Naive thymus-derived CD4-positive, alpha-beta T cell (primary cell): ENCODE data around the gene CDH9. TPM values are rescaled to one million over a fixed set of nuclear protein-coding genes. Genes with fewer than 3 reads are reported as not detected.

ENCODE experiments used
- ATAC-seq: fragments of 150-1000 bp; cut with Tn5 transposase; 2 replicates; pipeline ENCODE4 v1.10.0; 2021; ENCODE audit warnings: mild to moderate bottlenecking, moderate library complexity
- CTCF ChIA-PET: fragments of 350-600 bp; sonication (Branson Sonifier 250); formaldehyde crosslinking; loops from one replicate; lab custom pipeline; 2021; ENCODE audit warnings: antibody characterized with exemption; lab: Charles Lee
- POLR2A ChIA-PET: fragments of 350-600 bp; sonication (Branson Sonifier 250); formaldehyde crosslinking; loops from one replicate; lab custom pipeline; 2021; ENCODE audit warnings: antibody characterized with exemption, inconsistent platforms; lab: Charles Lee
- DNase-seq, 9 donors: peaks; one replicate each; pipeline versions ENCODE4 v3.0.0 to v3.0.0-alpha.2; 2020 to 2022; ENCODE audit warnings: mixed read lengths in 1 of 9
- H3K27ac ChIP-seq: one replicate; pipeline ENCODE4 v1.7.0; 2013; ENCODE audit warnings: mild to moderate bottlenecking, low read depth, low read length, moderate library complexity
- H3K27me3 ChIP-seq, 2 donors: one replicate each; pipeline ENCODE4 v1.7.0; 2013; ENCODE audit warnings: low read length in 2 of 2, mild to moderate bottlenecking in 2 of 2, moderate library complexity in 2 of 2; ENCODE audit not compliant: control insufficient read depth in 2 of 2, insufficient read depth in 2 of 2
- H3K36me3 ChIP-seq, 3 experiments: 1 replicate in 2 of 3; 2 replicates in 1 of 3; pipeline ENCODE4 v1.7.0; 2013; ENCODE audit warnings: low read length in 3 of 3, mild to moderate bottlenecking in 3 of 3, moderate library complexity in 1 of 3; ENCODE audit not compliant: insufficient read depth in 3 of 3, control insufficient read depth in 2 of 3
- H3K4me1 ChIP-seq, 2 donors: one replicate each; pipeline ENCODE4 v1.7.0; 2013; ENCODE audit warnings: low read length in 2 of 2, mild to moderate bottlenecking in 2 of 2, moderate library complexity in 1 of 2; ENCODE audit not compliant: control insufficient read depth in 2 of 2, insufficient read depth in 2 of 2
- H3K4me3 ChIP-seq: 2 replicates; pipeline ENCODE4 v1.7.0; 2013; ENCODE audit warnings: mild to moderate bottlenecking, low read length
- H3K9me3 ChIP-seq, 3 experiments: 1 replicate in 2 of 3; 2 replicates in 1 of 3; pipeline ENCODE4 v1.7.0; 2013; ENCODE audit warnings: low read length in 3 of 3; ENCODE audit not compliant: control insufficient read depth in 2 of 3
- H3K27ac Mint-ChIP-seq, 9 donors: one replicate each; pipeline ENCODE4 v1.8.0; 2020 to 2022; ENCODE audit warnings: mixed read lengths in 9 of 9, mild to moderate bottlenecking in 8 of 9, moderate library complexity in 5 of 9, inconsistent platforms in 2 of 9
- H3K27me3 Mint-ChIP-seq, 5 donors: one replicate each; pipeline ENCODE4 v1.8.0; 2021 to 2022; ENCODE audit warnings: mixed read lengths in 5 of 5, mild to moderate bottlenecking in 1 of 5
- H3K36me3 Mint-ChIP-seq, 5 donors: one replicate each; pipeline ENCODE4 v1.8.0; 2020 to 2022; ENCODE audit warnings: mixed read lengths in 5 of 5, mild to moderate bottlenecking in 3 of 5, inconsistent platforms in 1 of 5
- H3K4me1 Mint-ChIP-seq, 7 donors: one replicate each; pipeline ENCODE4 v1.8.0; 2020 to 2022; ENCODE audit warnings: mixed read lengths in 7 of 7, mild to moderate bottlenecking in 3 of 7, inconsistent platforms in 1 of 7
- H3K4me3 Mint-ChIP-seq, 10 donors: one replicate each; pipeline ENCODE4 v1.8.0; 2020 to 2022; ENCODE audit warnings: mild to moderate bottlenecking in 10 of 10, mixed read lengths in 10 of 10, moderate library complexity in 6 of 10, inconsistent platforms in 2 of 10
- H3K9me3 Mint-ChIP-seq, 11 donors: one replicate each; pipeline ENCODE4 v1.8.0; 2020 to 2022; ENCODE audit warnings: mixed read lengths in 11 of 11, mild to moderate bottlenecking in 4 of 11, inconsistent platforms in 1 of 11, moderate library complexity in 1 of 11
- intact Hi-C, 2 donors: fragments of 100-400 bp; cut with micrococcal nuclease; formaldehyde crosslinking; loops; one replicate each; pipeline ENCODE4 v1.15.1; 2023
- polyA plus RNA-seq, 2 donors: library from polyadenylated mRNA; unstranded; fragments of 300-500 nt; fragmentation: Illumina TruSeq; gene quantifications; one replicate each; pipeline ENCODE4 v1.2.3, GENCODE V29; 2021
- total RNA-seq, 6 experiments: library from RNA in 5 of 6; stranded (reverse) in 5 of 6; gene quantifications; 1 replicate in 5 of 6; 2 replicates in 1 of 6; pipeline ENCODE4 v1.2.3 and lab custom pipeline; 2021 to 2026

CDH9 gene
- total and polyA plus RNA-seq, 7 experiments from 2014 or later, result not detected

DNA sequence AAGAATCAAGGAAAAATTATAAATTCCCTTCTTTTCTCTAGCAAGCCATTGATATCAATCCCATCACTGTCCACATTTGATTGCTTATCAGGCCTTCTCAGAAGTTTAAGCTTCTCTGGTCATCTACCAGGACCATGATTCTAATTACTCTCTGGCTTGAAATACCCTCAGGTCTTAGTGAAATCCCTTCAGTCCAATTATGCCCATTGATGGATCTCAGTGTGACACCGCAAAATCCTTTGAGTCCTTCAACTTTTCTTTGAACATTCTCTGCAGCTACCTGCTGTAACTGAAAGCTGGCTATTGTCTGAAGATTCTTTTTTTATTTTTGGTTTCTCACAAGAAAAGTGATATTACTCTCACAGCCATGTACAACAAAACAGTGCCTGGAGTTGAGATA is 3.0 kb upstream of the CDH9 start:
- Mint-ChIP-seq H3K9me3 (peaks cover 0 to 29% (median 2%) of the 10 kb centered on the region in 11 donors), H3K27ac (no peak overlapping the region), H3K4me3 (no peak overlapping the region), H3K36me3 (no peaks in the 10 kb centered on the region), H3K27me3 (no peaks in the 10 kb centered on the region), H3K4me1 (no peaks in the 10 kb centered on the region)
- Histone ChIP-seq H3K27me3 (no peaks in the 10 kb centered on the region), H3K4me1 (no peaks in the 10 kb centered on the region), H3K9me3 (no peaks in the 10 kb centered on the region), H3K36me3 (no peaks in the 10 kb centered on the region), H3K4me3 (no peak overlapping the region), H3K27ac (no peak overlapping the region)
- no peak for ATAC-seq
- CTCF ChIA-PET, result no interaction called here
- no peak for DNase-seq
- POLR2A ChIA-PET, result no interaction called here
- intact Hi-C loops, result no loop called here

DNA sequence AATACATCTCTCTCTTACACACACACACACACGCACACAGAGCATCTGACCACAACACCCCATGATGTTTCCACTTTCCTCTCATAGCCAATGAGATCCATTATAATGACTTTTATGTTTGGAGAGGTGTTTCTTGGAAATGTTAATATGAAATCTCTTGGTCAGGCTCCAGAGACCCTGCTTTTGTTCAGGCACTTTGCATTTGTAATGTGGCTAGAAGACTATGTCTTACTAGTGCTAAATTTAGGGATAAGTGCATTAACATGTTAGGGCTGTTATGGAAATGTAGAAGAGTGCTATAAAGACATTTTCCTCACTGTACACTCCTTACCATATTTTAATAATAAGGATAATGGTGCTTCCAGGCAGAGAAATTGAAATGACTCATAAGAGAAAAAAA is 3.8 kb downstream of the CDH9 start:
- ChIA-PET CTCF (no interaction called here), POLR2A (no interaction called here)
- Mint-ChIP-seq H3K9me3 (peaks cover 0 to 19% (median 1%) of the 10 kb centered on the region in 11 donors), H3K27me3 (no peaks in the 10 kb centered on the region), H3K36me3 (no peaks in the 10 kb centered on the region), H3K4me1 (no peaks in the 10 kb centered on the region), H3K4me3 (no peak overlapping the region), H3K27ac (no peak overlapping the region)
- Histone ChIP-seq H3K9me3 (no peaks in the 10 kb centered on the region), H3K4me3 (no peak overlapping the region), H3K36me3 (no peaks in the 10 kb centered on the region), H3K27ac (no peak overlapping the region), H3K4me1 (no peaks in the 10 kb centered on the region), H3K27me3 (no peaks in the 10 kb centered on the region)
- ATAC-seq (no peak), DNase-seq (no peak)
- intact Hi-C loops, result no loop called here

DNA sequence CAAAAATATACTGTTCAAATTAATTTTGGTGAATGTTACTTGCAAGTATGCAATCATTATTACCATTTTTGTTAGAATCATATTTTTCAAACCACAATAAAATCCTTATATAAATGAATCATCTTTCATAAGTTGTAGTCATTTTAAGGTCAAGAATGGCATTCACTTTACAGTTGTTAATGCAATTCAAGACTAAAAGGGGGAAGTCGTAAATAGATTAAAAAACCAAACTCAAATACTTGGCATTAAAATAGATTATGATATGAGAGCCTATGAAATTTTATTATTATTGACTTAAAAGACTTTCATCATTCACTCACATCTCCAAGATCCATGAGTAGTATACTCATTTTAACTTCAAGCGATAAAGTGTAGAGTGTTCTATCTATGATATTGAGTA is 11.6 kb downstream of the CDH9 start:
- intact Hi-C loops, result no loop called here
- CTCF ChIA-PET, result no interaction called here
- no peaks in the 10 kb centered on the region for H3K27me3 ChIP-seq
- Mint-ChIP-seq H3K27me3 (no peaks in the 10 kb centered on the region), H3K9me3 (peaks cover 0 to 10% (median 0%) of the 10 kb centered on the region in 11 donors), H3K4me1 (no peaks in the 10 kb centered on the region), H3K36me3 (no peaks in the 10 kb centered on the region), H3K27ac (no peak overlapping the region), H3K4me3 (no peak overlapping the region)
- H3K36me3 ChIP-seq, result no peaks in the 10 kb centered on the region
- no peaks in the 10 kb centered on the region for H3K9me3 ChIP-seq
- H3K27ac ChIP-seq, result no peak overlapping the region
- H3K4me3 ChIP-seq, result no peak overlapping the region
- ATAC-seq (no peak), DNase-seq (no peak)
- H3K4me1 ChIP-seq, result no peaks in the 10 kb centered on the region
- POLR2A ChIA-PET, result no interaction called here

DNA sequence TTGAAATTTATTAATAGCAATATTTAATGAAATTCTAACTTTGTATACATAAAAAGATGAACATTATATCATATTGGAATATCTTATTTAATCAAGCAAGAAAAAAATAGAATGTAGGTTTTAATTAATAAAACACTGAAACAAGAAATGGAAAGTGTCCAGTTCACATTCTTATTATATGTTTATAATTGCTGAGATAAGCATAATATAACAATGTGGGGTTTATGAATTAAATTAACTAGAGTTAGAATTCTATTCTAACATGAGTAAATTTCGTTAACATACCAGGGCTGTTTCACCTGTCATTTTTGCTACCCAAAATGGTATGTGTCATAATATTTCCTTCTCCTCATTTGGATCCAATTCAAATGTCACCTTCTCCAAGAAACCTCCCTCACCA is 12.3 kb downstream of the CDH9 start:
- DNase-seq, result no peak
- Mint-ChIP-seq H3K9me3 (peaks cover 0 to 10% (median 3%) of the 10 kb centered on the region in 11 donors), H3K27me3 (no peaks in the 10 kb centered on the region), H3K27ac (no peak overlapping the region), H3K36me3 (no peaks in the 10 kb centered on the region), H3K4me3 (no peak overlapping the region), H3K4me1 (no peaks in the 10 kb centered on the region)
- intact Hi-C loops, result no loop called here
- no peak for ATAC-seq
- Histone ChIP-seq H3K27ac (no peak overlapping the region), H3K9me3 (no peaks in the 10 kb centered on the region), H3K4me3 (no peak overlapping the region), H3K36me3 (no peaks in the 10 kb centered on the region), H3K27me3 (no peaks in the 10 kb centered on the region), H3K4me1 (no peaks in the 10 kb centered on the region)
- CTCF ChIA-PET, result no interaction called here
- POLR2A ChIA-PET, result no interaction called here

DNA sequence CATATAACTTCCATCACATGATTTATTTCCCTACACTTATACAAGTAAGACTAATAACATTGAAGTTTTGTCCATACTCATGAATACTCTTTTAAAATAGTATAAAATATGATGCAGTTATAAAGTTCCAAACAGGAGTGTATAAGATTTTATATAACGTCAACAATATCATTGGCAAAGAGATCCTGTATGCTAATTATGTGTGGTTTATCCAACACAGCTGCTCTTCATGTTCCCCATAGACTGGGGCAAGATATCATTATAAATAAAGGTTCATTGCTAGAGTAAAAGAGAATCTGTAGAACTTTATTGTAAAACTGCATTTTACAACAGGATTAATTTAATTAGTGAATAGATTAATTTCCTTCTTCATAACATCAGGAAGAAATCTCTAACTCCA is 16.9 kb downstream of the CDH9 start:
- Histone ChIP-seq H3K27me3 (no peaks in the 10 kb centered on the region), H3K36me3 (no peaks in the 10 kb centered on the region), H3K4me1 (no peaks in the 10 kb centered on the region), H3K27ac (no peak overlapping the region), H3K9me3 (no peaks in the 10 kb centered on the region), H3K4me3 (no peak overlapping the region)
- DNase-seq (no peak), ATAC-seq (no peak)
- intact Hi-C loops, result no loop called here
- H3K9me3 Mint-ChIP-seq, result peaks cover 0 to 6% (median 2%) of the 10 kb centered on the region in 11 donors
- H3K36me3 Mint-ChIP-seq, result no peaks in the 10 kb centered on the region
- H3K27ac Mint-ChIP-seq, result no peak overlapping the region
- ChIA-PET POLR2A (no interaction called here), CTCF (no interaction called here)
- no peaks in the 10 kb centered on the region for H3K4me1 Mint-ChIP-seq
- H3K4me3 Mint-ChIP-seq, result no peak overlapping the region
- no peaks in the 10 kb centered on the region for H3K27me3 Mint-ChIP-seq

DNA sequence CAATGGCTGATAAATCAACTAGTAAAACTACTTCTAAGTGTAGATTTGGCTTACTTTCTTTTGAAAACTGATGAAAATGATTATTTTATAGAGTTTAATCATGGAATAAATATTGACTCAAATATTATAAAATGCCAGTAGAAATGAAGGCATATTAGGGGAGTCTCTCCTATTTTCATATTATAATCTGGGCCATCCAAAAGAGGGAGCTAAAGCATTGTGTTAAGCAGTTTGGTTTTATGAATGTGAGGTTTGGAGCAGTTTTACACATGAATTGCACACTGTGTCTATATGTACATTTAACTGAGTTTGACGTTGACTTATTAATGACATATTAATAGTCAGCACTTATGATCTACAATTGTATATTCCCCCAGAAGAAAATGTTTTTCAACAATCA is 17.4 kb downstream of the CDH9 start:
- Mint-ChIP-seq H3K36me3 (no peaks in the 10 kb centered on the region), H3K27ac (no peak overlapping the region), H3K27me3 (no peaks in the 10 kb centered on the region), H3K4me3 (no peak overlapping the region), H3K4me1 (no peaks in the 10 kb centered on the region), H3K9me3 (peaks cover 0 to 6% (median 2%) of the 10 kb centered on the region in 11 donors)
- intact Hi-C loops, result no loop called here
- ATAC-seq, result no peak
- H3K27me3 ChIP-seq, result no peaks in the 10 kb centered on the region
- H3K27ac ChIP-seq, result no peak overlapping the region
- no peak overlapping the region for H3K4me3 ChIP-seq
- H3K9me3 ChIP-seq, result no peaks in the 10 kb centered on the region
- no peak for DNase-seq
- POLR2A ChIA-PET, result no interaction called here
- CTCF ChIA-PET, result no interaction called here
- H3K36me3 ChIP-seq, result no peaks in the 10 kb centered on the region
- H3K4me1 ChIP-seq, result no peaks in the 10 kb centered on the region

DNA sequence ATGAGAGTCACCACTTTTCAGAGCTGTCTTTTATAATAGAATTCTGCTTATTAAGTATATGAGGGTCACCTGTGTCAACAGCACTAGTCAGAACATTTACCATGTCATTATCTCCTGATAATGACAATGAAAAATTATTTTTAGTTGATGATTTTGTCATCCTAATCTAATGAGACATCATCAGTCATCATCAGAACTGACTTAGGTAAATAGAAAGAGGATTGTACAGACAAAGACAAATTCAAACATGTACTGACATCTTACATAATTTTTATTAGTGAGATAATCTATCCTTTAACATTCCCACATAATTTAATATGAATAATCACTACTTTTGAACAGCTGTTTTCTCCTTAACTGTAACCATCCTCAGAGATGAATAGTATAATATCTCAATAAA is 22.6 kb downstream of the CDH9 start:
- no peak for DNase-seq
- no peaks in the 10 kb centered on the region for H3K4me1 Mint-ChIP-seq
- H3K27ac Mint-ChIP-seq, result no peak overlapping the region
- H3K36me3 Mint-ChIP-seq, result no peaks in the 10 kb centered on the region
- Histone ChIP-seq H3K9me3 (no peaks in the 10 kb centered on the region), H3K27me3 (no peaks in the 10 kb centered on the region), H3K36me3 (no peaks in the 10 kb centered on the region), H3K4me1 (no peaks in the 10 kb centered on the region), H3K27ac (no peak overlapping the region), H3K4me3 (no peak overlapping the region)
- CTCF ChIA-PET, result no interaction called here
- no peaks in the 10 kb centered on the region for H3K27me3 Mint-ChIP-seq
- POLR2A ChIA-PET, result no interaction called here
- no peak overlapping the region for H3K4me3 Mint-ChIP-seq
- peaks cover 0 to 7% (median 1%) of the 10 kb centered on the region in 11 donors for H3K9me3 Mint-ChIP-seq
- intact Hi-C loops, result no loop called here
- ATAC-seq, result no peak
